Neuronal stem cell (in vitro differentiated cells): ENCODE measurements around the gene SHROOM1.

Experiments
- DNase-seq: peaks from one replicate; pipeline ENCODE4 v3.0.0-alpha.2; 2013; ENCODE audit warnings: low spot score
- H2AFZ ChIP-seq: one replicate; pipeline ENCODE4 v1.6.1; 2013; ENCODE audit warnings: mild to moderate bottlenecking, low read length, inconsistent platforms
- H2AK5ac ChIP-seq: 2 replicates; pipeline ENCODE4 v1.6.1; 2013; ENCODE audit warnings: low read depth, mild to moderate bottlenecking, inconsistent platforms, low read length, moderate library complexity, mixed read lengths
- H2BK120ac ChIP-seq: 2 replicates; pipeline ENCODE4 v1.6.1; 2013; ENCODE audit warnings: low read depth, mild to moderate bottlenecking, inconsistent platforms, low read length, moderate library complexity, mixed read lengths
- H2BK12ac ChIP-seq: one replicate; pipeline ENCODE4 v1.6.1; 2013; ENCODE audit warnings: low read length, inconsistent platforms
- H2BK15ac ChIP-seq: 2 replicates; pipeline ENCODE4 v1.6.1; 2013; ENCODE audit warnings: mild to moderate bottlenecking, low read length, inconsistent platforms, mixed read lengths
- H2BK5ac ChIP-seq: one replicate; pipeline ENCODE4 v1.6.1; 2013; ENCODE audit warnings: inconsistent platforms, mild to moderate bottlenecking, low read length, moderate library complexity
- H3K14ac ChIP-seq: one replicate; pipeline ENCODE4 v1.6.1; 2013; ENCODE audit warnings: low read length, inconsistent platforms
- H3K18ac ChIP-seq: 2 replicates; pipeline ENCODE4 v1.6.1; 2013; ENCODE audit warnings: low read length, inconsistent platforms
- H3K23ac ChIP-seq: 2 replicates; pipeline ENCODE4 v1.6.1; 2013; ENCODE audit warnings: low read depth, mild to moderate bottlenecking, mixed read lengths, low read length, inconsistent platforms; ENCODE audit not compliant: poor library complexity
- H3K27ac ChIP-seq: replicated peaks from 3 replicates; pipeline ENCODE4 v1.5.1; 2013; ENCODE audit warnings: low read length, inconsistent platforms
- H3K27me3 ChIP-seq, 3 experiments: 2 replicates each; pipeline ENCODE4 v1.6.1; 2013; ENCODE audit warnings: low read length in 3 of 3, mild to moderate bottlenecking in 2 of 3, inconsistent platforms in 1 of 3, low read depth in 1 of 3, mixed read lengths in 1 of 3, moderate library complexity in 1 of 3; ENCODE audit not compliant: control insufficient read depth in 3 of 3, insufficient read depth in 3 of 3
- H3K36me3 ChIP-seq, 2 donors: replicated peaks in 1 of 2; 2 replicates each; pipeline ENCODE4 v1.6.1; 2013; ENCODE audit warnings: low read length in 2 of 2; ENCODE audit not compliant: control insufficient read depth in 2 of 2, insufficient read depth in 2 of 2
- H3K4ac ChIP-seq: 2 replicates; pipeline ENCODE4 v1.6.1; 2013; ENCODE audit warnings: inconsistent platforms, mild to moderate bottlenecking, low read length, moderate library complexity
- H3K4me1 ChIP-seq, 2 donors: 1 replicate in 1 of 2; 2 replicates in 1 of 2; pipeline ENCODE4 v1.6.1; 2013; ENCODE audit warnings: low read length in 2 of 2, low read depth in 1 of 2; ENCODE audit not compliant: control insufficient read depth in 2 of 2, insufficient read depth in 1 of 2
- H3K4me2 ChIP-seq: one replicate; pipeline ENCODE4 v1.6.1; 2013; ENCODE audit warnings: mild to moderate bottlenecking, low read length, inconsistent platforms; ENCODE audit not compliant: insufficient read depth, poor library complexity, severe bottlenecking
- H3K4me3 ChIP-seq, 2 donors: 2 replicates each; pipeline ENCODE4 v1.5.1; 2013; ENCODE audit warnings: low read length in 2 of 2, mild to moderate bottlenecking in 2 of 2, inconsistent platforms in 1 of 2, moderate library complexity in 1 of 2
- H3K79me1 ChIP-seq: one replicate; pipeline ENCODE4 v1.6.1; 2013; ENCODE audit warnings: low read depth, mild to moderate bottlenecking, inconsistent platforms, low read length, moderate library complexity
- H3K9ac ChIP-seq: one replicate; pipeline ENCODE4 v1.6.1; 2013; ENCODE audit warnings: mild to moderate bottlenecking, low read depth, low read length, inconsistent platforms; ENCODE audit not compliant: poor library complexity
- H3K9me3 ChIP-seq, 2 donors: replicated peaks in 1 of 2; 2 replicates each; pipeline versions ENCODE3 to v1.6.1; 2013; ENCODE audit warnings: low read length in 2 of 2, mild to moderate bottlenecking in 2 of 2, inconsistent platforms in 1 of 2, low read depth in 1 of 2, mixed read lengths in 1 of 2, moderate library complexity in 1 of 2; ENCODE audit not compliant: control insufficient read depth in 2 of 2, insufficient read depth in 1 of 2
- H4K8ac ChIP-seq: one replicate; pipeline ENCODE4 v1.6.1; 2013; ENCODE audit warnings: low read depth, mild to moderate bottlenecking, inconsistent platforms, low read length, moderate library complexity
- H4K91ac ChIP-seq: one replicate; pipeline ENCODE4 v1.6.1; 2013; ENCODE audit warnings: low read length, low read depth, mild to moderate bottlenecking, inconsistent platforms; ENCODE audit not compliant: poor library complexity
- WGBS, 2 donors: extraction: QIAGEN DNeasy Blood & Tissue Kit; methylation state at CpG; one replicate each; pipeline ENCODE4 v1.1.7; 2013; ENCODE audit warnings: missing lambda C conversion rate in 2 of 2, mixed read lengths in 1 of 2; ENCODE audit not compliant: insufficient read length in 2 of 2, insufficient replicate concordance in 1 of 2; ENCODE audit errors: extremely low coverage in 2 of 2; 5-methylcytosine and 5-hydroxymethylcytosine counted together

The SHROOM1 gene

GRCh38 chr5:132837868-132838267, 7.4 kb upstream of the SHROOM1 start:
- DNase-seq, result no peak
- Histone ChIP-seq H3K18ac (no peak overlapping the region), H2AFZ (no peak overlapping the region), H2BK5ac (no peak overlapping the region), H3K4me3 (no peak overlapping the region), H4K8ac (no peak overlapping the region), H2AK5ac (no peak overlapping the region), H3K79me1 (no peaks in the 10 kb centered on the region), H3K9ac (no peak overlapping the region), H4K91ac (no peak overlapping the region), H3K4me2 (no peak overlapping the region), H3K27me3 (peaks cover 0 to 57% (median 0%) of the 10 kb centered on the region in 3 experiments), H3K4me1 (peaks cover 0 to 6% of the 10 kb centered on the region in 2 donors), H3K9me3 (no peaks in the 10 kb centered on the region), H2BK12ac (no peak overlapping the region), H2BK120ac (no peak overlapping the region), H2BK15ac (no peak overlapping the region), H3K4ac (no peak overlapping the region), H3K14ac (no peak overlapping the region), H3K27ac (no peak overlapping the region), H3K36me3 (no peaks in the 10 kb centered on the region), H3K23ac (no peak overlapping the region)
- no CpG with 5 or more reads among the region's 2 CpGs for WGBS, 2 donors

GRCh38 chr5:132836852-132837251, 6.4 kb upstream of the SHROOM1 start:
- no peak overlapping the region for H3K27ac ChIP-seq
- no peak overlapping the region for H2AK5ac ChIP-seq
- no CpG with 5 or more reads among the region's 1 CpG for WGBS, 2 donors

GRCh38 chr5:132834057-132834456, 3.6 kb upstream of the SHROOM1 start:
- Histone ChIP-seq H3K36me3 (no peaks in the 10 kb centered on the region), H3K4me2 (no peak overlapping the region)
- WGBS, 2 donors, result no CpG with 5 or more reads among the region's 3 CpGs

More at GRCh38 chr5:132836852-132837251, 6.4 kb upstream of the SHROOM1 start:
- Histone ChIP-seq H4K91ac (no peak overlapping the region), H3K14ac (no peak overlapping the region), H3K4ac (no peak overlapping the region), H3K36me3 (no peaks in the 10 kb centered on the region), H3K27me3 (peaks cover 0 to 67% (median 0%) of the 10 kb centered on the region in 3 experiments), H3K79me1 (no peaks in the 10 kb centered on the region), H3K23ac (no peak overlapping the region), H3K4me1 (peaks cover 0 to 6% of the 10 kb centered on the region in 2 donors), H2BK15ac (no peak overlapping the region), H2AFZ (no peak overlapping the region), H3K4me2 (no peak overlapping the region), H2BK120ac (no peak overlapping the region), H3K9me3 (no peaks in the 10 kb centered on the region), H3K9ac (no peak overlapping the region), H4K8ac (no peak overlapping the region), H2BK5ac (no peak overlapping the region), H2BK12ac (no peak overlapping the region), H3K18ac (no peak overlapping the region), H3K4me3 (no peak overlapping the region)
- no peak for DNase-seq

GRCh38 chr5:132832612-132833011, 2.2 kb upstream of the SHROOM1 start:
- DNase-seq, result no peak
- Histone ChIP-seq H3K9me3 (no peaks in the 10 kb centered on the region), H4K91ac (no peak overlapping the region), H3K36me3 (no peaks in the 10 kb centered on the region), H3K4ac (no peak overlapping the region), H2BK5ac (no peak overlapping the region), H3K23ac (no peak overlapping the region), H3K18ac (no peak overlapping the region), H3K4me3 (no peak overlapping the region), H3K4me2 (no peak overlapping the region), H3K9ac (no peak overlapping the region), H4K8ac (no peak overlapping the region), H2BK120ac (no peak overlapping the region), H3K27ac (no peak overlapping the region), H2BK15ac (no peak overlapping the region), H2BK12ac (no peak overlapping the region), H3K14ac (no peak overlapping the region), H3K79me1 (peaks cover 3% of the 10 kb centered on the region), H2AFZ (no peak overlapping the region), H3K4me1 (no peaks in the 10 kb centered on the region), H3K27me3 (peaks cover 3 to 80% (median 38%) of the 10 kb centered on the region in 3 experiments), H2AK5ac (no peak overlapping the region)
- no CpG with 5 or more reads among the region's 5 CpGs for WGBS, 2 donors

More at GRCh38 chr5:132834057-132834456, 3.6 kb upstream of the SHROOM1 start:
- H3K14ac ChIP-seq, result no peak overlapping the region
- H3K9ac ChIP-seq, result no peak overlapping the region
- no peaks in the 10 kb centered on the region for H3K9me3 ChIP-seq
- H3K18ac ChIP-seq, result no peak overlapping the region
- no peak overlapping the region for H2BK12ac ChIP-seq
- H2BK15ac ChIP-seq, result no peak overlapping the region
- no peak for DNase-seq
- no peak overlapping the region for H3K4ac ChIP-seq
- H3K27ac ChIP-seq, result no peak overlapping the region
- H4K8ac ChIP-seq, result no peak overlapping the region
- peaks cover 3 to 80% (median 23%) of the 10 kb centered on the region in 3 experiments for H3K27me3 ChIP-seq
- H2BK120ac ChIP-seq, result no peak overlapping the region
- no peak overlapping the region for H2AK5ac ChIP-seq
- no peak overlapping the region for H4K91ac ChIP-seq
- H2BK5ac ChIP-seq, result no peak overlapping the region
- peaks cover 2% of the 10 kb centered on the region for H3K79me1 ChIP-seq
- H3K23ac ChIP-seq, result no peak overlapping the region
- no peak overlapping the region for H2AFZ ChIP-seq
- no peaks in the 10 kb centered on the region for H3K4me1 ChIP-seq
- H3K4me3 ChIP-seq, result no peak overlapping the region
